GM13976 (cell line): Measurements from ENCODE around the gene AKR1B15.

Experiments
- DNase-seq: peaks from one replicate; pipeline ENCODE4 v3.0.0; 2012; ENCODE audit warnings: low spot score
- CTCF ChIP-seq: IDR thresholded peaks from 2 replicates; pipeline ENCODE4 v1.5.1; 2012; ENCODE audit warnings: borderline replicate concordance, mild to moderate bottlenecking; ENCODE audit not compliant: insufficient read depth; ENCODE audit errors: extremely low read depth, missing control alignments, control extremely low read depth
- in situ Hi-C: fragments of 300-500 bp; cut with MboI; formaldehyde crosslinking; loops from one replicate; pipeline ENCODE4 v1.12.0; 2022; ENCODE audit warnings: low sequenced_read_pairs, mixed read lengths, inconsistent platforms; ENCODE audit not compliant: unreplicated experiment

AKR1B15 gene

GRCh38 chr7:134509010-134509409, 39.9 kb upstream of the AKR1B15 start:
- TF ChIP-seq CTCF = no peak
- no peak for DNase-seq
- in situ Hi-C loops = loop anchor here (10.0 kb wide), 1 partner anchor 74 kb away; no protein-coding TSS in a partner anchor

GRCh38 chr7:134510646-134511045, 38.3 kb upstream of the AKR1B15 start:
- TF ChIP-seq CTCF = no peak
- in situ Hi-C loops = no loop called here
- DNase-seq = no peak

GRCh38 chr7:134512271-134512670, 36.6 kb upstream of the AKR1B15 start:
- in situ Hi-C loops = no loop called here
- no peak for TF ChIP-seq CTCF
- DNase-seq = no peak

- peak; percentile 39 for TF ChIP-seq CTCF
- peak; percentile 48 for DNase-seq
- in situ Hi-C loops = no loop called here
These were observed 35.6 kb upstream of the AKR1B15 start for GRCh38 chr7:134513169-134513752.

GRCh38 chr7:134514106-134514505, 34.8 kb upstream of the AKR1B15 start:
- no peak for DNase-seq
- in situ Hi-C loops = no loop called here
- TF ChIP-seq CTCF = no peak

- TF ChIP-seq CTCF = peak; percentile 70
- DNase-seq = peak; percentile 51
- in situ Hi-C loops = no loop called here
These were observed 34.2 kb upstream of the AKR1B15 start for GRCh38 chr7:134514663-134515062.
